Muscle of back (tissue), 11 donors: ENCODE results near the gene CAP2. TPM values are rescaled to one million over a fixed set of nuclear protein-coding genes. Genes with fewer than 3 reads are reported as not detected.
A peak's percentile ranks its signal among the peaks of the same experiment; 100 is the strongest.
"Not testable (repeated sequence)": the region's sequence is repeated elsewhere in the genome, so short reads cannot be mapped to it uniquely, and the experiment has no call there.

Source experiments
- DNase-seq, 3 donors: peaks; one replicate each; pipeline versions ENCODE4 v3.0.0 to v3.0.0-alpha.2; 2013
- polyA plus RNA-seq, 10 donors: library from polyadenylated mRNA; unstranded; fragments of 120-200 nt; gene quantifications; one replicate each; pipeline ENCODE4 v1.2.1, GENCODE V29; 2013; ENCODE audit not compliant: insufficient read length in 10 of 10

The CAP2 gene
- polyA plus RNA-seq, 10 donors, result 123 to 253 (median 166) TPM

DNA sequence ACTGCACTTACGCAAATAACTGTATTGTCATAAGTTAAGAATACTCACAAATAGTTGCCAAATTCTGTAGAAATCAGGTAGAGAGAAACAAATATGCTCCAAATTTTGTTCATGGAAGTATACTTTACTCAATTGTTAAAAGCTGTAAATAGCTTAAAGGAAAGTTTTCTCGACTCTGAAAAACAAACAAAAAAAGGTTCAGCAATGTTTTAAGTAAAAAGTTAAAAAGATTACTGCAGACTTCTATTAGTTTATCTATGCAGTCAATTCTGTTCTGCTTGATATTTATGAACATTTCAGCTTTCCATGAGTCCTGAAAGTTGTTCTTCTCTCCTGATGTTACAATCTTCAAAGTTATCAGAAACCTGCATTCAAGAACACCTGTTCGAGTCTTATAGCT lies 169.2 kb downstream of the CAP2 start:
- no peak for DNase-seq

DNA sequence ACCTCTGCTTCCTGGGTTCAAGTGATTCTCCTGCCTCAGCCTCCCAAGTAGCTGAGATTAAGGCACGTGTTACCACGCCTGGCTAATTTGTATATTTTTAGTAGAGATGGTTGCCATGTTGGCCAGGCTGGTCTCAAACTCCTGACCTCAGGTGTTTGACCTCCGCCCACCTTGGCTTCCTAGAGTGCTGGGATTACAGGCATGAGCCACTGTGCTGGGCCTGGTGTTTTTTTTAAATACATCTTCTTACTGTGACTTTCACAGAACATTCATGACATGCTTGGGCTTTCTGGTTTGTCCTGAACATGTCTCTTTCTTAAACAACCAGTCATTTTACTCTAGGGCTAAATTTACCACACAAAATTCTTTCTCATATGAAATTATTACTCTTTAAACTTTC lies 172.0 kb downstream of the CAP2 start:
- no peak for DNase-seq

DNA sequence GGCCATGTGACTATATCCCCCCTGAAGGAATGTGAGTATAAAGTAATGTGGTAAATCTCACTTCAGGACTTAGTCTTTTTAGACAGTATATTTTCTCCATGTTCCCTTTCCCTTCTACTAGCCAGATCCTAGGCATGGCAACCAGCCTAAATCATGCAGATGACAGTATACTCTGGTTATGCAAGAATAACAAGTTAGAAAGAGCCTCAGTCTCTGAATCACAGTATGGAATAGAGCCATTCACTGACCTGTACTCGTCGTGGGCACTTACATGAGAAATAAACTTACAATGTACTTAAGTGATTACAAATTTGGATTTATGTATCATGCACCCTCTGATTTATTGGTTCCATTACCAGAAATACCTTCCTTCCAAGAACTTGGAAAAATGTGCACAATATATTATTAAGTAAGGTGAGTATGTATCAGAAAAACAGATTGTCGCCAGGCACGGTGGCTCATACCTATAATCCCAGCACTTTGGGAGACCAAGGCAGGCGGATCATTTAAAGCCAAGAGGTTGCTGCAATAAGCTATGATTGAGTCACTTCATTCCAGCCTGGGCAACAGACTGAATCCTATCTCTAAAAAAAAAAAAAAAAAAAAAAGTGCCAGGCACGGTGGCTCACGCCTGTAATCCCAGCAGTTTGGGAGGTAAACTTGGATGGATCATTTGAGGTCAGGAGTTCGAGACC lies 181.6 kb downstream of the CAP2 start:
- no peak for DNase-seq

DNA sequence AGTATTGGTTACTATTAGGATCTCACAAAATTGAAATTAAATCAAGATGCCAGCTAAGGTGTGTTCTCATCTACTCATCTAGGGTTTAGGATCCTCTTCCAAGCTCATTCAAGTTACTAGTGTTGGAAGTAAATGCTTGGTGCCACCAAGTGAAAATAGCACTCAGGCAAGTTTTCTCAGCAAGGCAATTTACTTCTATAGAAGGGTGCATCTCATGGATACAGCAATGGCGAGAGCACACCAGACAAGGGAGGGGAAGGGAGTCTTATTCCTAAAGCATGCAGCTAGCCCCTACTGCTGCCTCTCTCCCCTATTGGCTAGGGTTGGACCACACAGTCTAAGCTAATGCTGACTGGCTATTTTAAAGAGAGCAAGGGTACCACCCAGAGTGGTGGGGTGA lies 183.7 kb downstream of the CAP2 start:
- DNase-seq, result no peak

DNA sequence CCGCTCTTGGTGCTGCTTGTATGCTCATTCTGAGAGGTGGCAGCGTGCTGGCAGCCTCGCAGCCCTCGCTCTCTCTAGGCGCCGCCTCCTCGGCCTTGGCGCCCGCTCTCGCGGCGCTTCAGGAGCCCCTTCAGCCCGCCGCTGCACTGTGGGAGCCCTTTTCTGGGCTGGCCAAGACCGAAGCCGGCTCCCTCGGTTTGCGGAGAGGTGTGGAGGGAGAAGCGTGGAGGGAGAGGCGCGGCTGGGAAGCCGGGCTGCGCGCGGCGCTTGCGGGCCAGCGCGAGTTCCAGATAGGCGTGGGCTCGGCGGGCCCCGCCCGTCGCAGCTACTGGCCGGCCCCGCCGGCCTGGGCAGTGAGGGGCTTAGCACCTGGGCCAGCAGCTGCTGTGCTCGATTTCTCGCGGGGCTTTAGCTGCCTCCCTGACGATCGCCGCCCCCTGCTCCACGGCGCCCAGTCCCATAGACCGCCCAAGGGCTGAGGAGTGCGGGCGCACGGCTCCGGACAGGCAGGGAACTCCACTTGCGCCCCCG lies 187.2 kb downstream of the CAP2 start:
- peak; percentile 30 to 64 (median 53) for DNase-seq

DNA sequence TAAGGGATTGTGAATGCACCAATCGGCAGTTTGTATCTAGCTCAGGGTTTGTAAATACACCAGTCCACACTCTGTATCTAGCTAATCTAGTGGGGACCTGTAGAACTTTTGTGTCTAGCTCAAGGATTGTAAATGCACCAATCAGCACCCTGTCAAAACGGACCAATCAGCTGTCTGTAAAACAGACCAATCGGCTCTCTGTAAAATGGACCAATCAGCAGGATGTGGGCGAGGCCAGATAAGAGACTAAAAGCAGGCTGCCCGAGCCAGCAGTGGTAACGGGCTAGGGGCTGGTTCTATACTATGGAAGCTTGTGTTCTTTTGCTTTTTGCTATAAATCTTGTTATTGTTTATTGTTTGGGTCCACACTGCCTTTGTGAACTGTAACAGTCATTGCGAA lies 187.9 kb downstream of the CAP2 start:
- not testable (repeated sequence) for DNase-seq

DNA sequence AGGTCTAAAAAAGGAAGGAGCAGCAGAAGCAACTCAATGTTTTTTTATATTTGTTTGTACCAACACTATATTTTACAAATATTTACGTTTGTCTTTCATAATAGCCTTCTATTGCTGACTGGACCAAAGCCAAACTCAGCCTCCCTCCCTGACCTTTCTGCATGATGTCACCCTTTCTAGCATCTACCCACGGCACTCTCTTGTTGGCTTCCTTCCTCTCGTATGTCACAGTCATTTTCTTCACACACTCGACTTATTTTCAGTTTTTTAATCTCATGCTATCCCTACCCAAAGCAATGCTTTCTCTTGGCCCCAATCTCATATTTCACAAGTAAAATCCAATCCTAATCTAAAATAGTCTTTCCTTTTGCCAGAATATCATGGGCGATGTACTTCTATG lies 190.4 kb downstream of the CAP2 start:
- peak in 1 of 3 donors; percentile 10 for DNase-seq

DNA sequence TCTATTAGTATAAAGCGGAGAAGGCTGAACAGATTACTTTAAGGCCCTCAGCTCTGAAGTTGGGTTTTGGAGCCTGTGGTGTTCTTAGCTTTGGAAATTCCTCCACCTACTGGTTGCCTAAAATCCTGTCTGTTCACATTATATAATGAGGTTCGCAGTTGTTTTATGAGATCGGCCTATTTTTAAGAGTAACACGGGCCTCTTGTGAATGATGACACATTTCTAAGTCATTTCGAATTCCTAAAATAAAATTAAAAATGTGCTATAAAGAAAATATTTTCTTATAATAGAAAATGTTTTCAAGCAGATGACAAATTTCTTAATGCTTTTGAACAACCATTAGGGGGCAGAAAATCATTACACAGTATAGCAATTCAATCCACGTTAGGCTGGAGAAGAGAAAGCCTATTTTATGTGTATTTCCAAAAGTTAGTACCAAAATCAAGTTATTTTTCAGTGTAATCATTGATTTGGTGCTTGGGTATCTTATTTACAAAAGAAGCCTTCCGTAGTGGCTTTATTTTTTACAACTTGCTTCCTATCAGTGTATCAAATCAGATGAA lies 190.9 kb downstream of the CAP2 start:
- peak; percentile 78 to 88 (median 79) for DNase-seq

DNA sequence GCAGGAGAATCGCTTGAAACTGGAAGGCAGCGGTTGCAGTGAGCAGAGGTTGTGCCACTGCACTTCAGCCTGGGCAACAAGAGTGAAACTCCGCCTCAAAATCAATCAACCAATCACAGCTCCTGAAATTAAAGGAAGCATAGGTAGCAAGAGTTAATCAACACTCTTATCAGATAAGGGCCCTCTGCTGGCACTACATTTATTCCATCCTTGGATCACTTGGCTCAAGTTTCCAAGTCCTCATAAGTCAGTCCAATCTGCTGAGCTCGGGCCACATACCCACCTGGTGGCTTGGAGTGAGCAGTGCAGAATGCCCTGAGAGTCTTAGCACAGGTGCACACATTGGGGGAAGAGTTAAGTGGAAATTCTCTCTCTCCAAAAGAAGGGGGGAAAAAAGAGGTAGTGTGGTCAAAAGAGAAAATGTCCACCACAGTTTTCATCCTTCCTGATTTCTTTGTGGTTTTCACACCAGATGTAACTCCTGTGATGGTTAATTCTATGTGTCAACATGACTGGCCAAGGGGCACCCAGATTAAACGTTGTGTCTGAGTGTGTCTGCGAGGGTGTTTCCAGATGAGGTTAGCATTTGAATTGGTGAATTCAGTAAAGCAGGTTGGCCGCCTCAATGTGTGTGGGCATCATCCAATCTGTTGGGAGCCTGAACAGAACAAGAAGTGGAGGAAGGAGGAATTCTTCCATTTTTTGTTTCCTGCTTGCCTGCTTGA lies 192.5 kb downstream of the CAP2 start:
- no peak for DNase-seq

DNA sequence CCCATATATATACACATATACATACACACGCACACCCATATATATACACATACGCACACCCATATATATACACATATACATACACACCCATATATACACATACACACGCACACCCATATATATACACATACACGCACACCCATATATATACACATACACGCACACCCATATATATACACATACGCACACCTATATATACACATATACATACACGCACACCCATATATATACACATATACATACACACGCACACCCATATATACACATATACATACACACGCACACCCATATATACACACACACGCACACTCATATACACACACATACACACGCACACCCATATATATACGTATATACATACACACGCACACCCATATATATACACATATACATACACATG lies 193.2 kb downstream of the CAP2 start:
- not testable (repeated sequence) for DNase-seq

DNA sequence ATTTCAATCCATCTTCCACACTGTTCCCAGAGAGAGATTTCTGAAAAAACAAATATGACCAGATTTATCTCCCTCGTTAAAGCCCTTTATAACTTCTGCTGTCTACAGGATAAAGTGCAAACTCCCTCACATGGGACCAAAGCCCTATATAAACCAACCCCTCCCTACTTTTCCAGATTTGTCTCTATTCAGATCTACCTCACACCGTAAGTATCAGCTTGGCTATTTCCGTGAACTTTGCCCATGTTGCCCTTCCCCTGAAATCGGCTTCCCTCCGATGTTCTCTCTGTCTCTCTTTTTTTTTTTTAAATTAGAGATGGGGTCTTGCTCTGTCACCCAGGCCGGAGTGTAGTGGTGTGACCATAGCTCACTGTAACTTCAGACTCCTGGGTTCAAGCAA lies 194.6 kb downstream of the CAP2 start:
- DNase-seq, result no peak

DNA sequence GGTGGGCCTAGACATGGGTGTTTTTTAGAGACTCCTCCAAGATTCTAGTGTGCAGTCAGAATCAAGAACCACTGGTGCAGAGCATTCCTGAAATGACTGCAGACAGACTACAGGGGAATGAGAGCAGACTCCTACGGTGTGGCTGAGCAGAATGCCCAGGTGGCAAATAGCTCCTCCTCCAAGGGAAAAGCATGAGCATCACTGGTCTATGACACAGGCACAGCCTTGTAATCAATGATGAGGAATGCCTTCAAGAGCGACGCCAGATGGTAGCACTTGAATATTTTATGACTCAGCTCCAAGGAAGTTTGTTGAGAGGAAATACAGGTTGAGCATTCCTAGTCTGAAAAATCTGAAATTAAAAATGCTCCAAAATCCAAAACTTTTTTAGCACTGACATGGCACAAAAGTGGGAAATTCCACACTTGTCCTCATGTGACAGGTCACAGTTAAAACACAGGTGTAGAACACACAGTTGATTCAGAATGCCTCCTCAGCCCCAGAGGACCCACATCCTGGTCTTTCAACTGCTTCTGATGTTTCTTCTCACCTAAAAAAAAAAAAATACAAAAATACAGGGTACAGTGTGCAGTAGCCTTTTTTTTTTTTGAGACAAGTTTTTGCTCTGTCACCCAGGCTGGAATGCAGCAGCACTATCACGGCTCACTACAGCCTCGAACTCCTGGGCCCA lies 196.2 kb downstream of the CAP2 start:
- peak in 1 of 3 donors; percentile 56 for DNase-seq

DNA sequence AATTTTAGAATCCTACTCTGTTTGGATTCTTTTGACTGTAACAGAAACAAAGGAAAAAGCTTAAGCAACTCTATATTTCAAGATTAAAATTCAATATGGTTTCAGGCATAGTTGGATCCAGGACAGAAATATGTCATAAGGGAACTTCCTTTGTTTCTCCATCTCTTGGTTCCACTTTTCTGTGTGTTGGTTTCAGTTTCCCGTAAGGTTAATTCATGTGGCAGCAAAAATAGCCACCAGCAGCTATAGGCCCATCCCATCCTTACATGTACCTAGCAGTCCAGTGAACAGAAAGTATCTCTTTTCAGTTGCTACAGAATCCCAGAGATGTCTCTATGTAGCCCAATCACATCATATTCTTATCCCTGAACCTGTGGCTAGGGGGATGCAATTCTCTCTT lies 197.9 kb downstream of the CAP2 start:
- DNase-seq, result no peak

DNA sequence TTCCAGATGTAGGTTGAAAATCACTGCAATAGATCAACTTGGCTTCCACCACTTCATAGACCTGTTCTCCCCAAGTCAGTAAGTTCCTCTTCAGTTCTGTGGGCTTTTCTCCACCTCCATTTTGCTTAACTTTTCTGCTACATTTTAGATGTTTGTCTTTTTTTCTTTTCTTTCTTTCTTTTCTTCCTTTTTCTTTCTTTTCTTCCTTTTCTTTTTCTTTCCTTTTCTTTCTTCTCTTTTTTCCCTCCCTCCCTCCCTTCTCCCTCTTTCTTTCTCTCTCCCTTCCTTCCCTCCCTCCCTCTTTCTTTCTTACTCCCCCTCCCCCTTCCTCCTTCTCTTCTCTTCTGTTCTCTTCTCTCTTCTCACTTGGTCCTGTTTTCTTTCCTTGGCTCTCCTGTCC lies 199.9 kb downstream of the CAP2 start:
- DNase-seq, result no peak

DNA sequence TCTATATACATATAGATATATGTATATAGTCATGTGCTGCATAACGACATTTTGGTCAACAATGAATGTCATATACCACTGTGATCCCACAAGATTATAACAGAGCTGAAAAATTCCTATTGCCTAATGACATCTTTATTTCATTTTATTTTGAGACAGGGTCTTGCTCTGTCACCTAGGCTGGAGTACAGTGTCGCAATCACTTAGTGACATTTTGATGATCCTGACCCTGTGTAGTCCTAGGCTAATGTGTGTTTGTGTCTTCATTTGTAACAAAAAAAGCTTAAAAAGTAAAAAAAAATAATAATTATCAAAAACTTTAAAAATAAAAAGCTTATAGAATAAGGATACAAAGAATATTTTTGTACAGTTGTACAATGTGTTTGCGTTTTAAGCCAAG lies 202.7 kb downstream of the CAP2 start:
- DNase-seq, result no peak

DNA sequence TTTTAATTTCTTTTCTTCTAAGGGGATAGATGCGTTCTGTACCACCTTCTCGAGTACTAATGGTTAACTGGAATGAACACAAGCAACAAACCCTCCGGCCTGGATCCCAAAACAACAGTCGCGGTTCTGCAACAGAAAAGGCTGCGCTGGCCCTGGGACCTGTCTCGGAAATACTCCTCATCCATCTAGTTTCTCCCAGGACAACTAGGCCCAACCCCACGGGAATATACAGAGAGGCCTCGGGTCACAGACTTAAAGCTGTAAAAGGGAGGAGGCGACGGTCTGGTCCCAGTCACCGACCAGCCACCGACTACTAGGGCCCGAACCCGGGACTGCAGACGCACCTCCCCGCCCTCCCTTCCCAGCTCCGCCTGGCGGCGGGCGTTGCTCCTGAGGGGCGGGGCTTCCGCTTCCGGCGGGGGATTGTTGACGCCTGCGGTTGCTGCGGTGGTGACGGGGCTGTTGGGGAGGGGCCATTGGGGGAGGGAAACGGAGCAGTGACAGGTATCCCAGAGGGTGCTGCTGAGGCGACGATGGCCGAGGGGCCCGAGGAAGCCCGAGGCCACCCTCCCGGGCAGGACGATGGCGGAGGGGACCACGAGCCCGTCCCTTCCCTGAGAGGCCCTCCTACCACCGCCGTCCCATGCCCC lies 206.6 kb downstream of the CAP2 start, which contains the start of gene FAM8A1:
FAM8A1 (plus strand) TSS at position 426 of the 650 bp plus-strand sequence; CDS start at position 534, 108 bp downstream.
- peak; percentile 93 to 98 (median 96) for DNase-seq

DNA sequence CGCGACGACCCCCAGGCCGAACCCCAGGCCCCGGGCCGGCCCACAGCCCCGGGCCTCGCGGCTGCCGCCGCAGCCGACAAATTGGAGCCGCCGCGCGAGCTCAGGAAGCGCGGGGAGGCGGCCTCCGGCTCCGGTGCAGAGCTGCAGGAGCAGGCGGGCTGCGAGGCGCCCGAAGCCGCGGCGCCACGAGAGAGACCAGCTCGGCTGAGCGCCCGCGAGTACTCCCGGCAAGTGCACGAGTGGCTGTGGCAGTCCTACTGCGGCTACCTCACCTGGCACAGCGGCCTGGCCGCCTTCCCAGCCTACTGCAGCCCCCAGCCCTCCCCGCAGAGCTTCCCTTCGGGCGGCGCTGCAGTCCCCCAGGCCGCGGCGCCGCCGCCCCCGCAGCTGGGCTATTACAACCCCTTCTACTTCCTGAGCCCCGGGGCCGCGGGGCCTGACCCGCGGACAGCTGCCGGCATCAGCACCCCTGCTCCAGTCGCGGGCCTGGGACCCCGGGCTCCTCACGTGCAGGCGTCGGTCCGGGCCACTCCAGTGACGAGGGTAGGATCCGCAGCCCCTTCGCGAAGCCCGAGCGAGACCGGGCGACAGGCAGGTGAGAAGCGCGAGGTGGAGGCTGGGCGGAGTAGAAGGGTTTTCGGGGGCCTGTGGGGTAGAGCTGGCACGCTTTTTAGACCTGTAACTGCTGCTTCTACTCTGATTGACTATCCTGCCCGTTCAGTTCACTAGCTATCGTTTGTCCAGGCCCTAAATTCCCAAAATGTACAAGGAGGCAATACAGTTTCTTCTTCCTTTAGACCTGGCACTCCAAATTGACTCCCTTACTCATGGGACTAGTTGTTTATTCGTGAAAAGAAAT lies 207.4 kb downstream of the CAP2 start:
- peak; percentile 20 to 88 (median 60) for DNase-seq

DNA sequence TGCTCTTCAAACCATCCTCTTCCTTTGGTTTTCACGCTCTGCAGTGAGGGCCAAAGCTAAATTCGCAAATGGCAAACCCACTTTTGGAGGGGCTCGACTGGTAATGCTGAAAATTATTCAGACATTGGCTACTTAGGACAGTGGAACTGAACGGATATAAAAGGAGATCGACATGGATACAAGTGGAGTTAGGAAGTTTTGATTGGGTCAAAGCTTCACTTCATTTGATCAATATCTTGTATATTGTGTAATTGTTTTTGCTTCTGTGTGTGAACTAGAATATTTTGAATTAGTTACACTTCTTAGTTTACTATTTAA lies 207.9 kb downstream of the CAP2 start:
- peak in 2 of 3 donors; percentile 9 to 19 for DNase-seq

DNA sequence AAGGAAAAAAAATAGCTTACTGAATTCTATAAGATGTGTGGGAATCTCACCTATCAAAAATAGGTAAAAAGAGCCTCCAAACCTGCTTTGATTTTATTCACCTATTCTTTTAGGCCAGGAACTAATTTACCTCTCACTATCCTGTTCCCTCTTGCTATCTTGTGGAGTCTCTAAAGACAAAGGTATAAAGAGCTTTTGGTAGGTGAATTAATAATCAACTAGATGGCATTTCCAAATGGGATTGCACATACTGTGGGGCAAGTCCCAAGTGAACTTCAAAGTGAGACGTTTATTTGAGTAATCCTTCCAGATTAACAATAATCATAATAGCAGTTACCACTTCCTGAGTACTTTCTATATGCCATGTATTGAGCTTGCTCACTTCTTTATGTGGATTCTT lies 209.5 kb downstream of the CAP2 start:
- DNase-seq, result no peak

DNA sequence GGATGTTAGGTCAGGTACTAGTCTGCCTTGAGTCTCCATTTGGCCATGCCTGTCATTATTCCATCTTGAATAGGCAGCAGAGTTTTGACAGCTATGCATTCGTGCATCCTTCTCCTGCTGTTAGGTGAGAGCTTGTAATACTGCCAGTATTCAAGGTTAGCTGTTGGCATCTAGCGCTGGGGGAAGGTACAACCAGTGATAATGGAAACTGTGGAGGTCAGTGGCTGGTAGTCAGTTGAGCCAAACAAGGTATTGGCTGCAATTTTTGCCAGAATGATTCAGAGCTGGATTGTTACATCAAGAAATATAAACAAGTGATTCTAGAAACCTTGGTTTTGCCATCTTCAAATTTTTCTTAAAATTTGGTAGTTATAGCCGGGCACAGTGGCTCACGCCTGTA lies 213.2 kb downstream of the CAP2 start:
- no peak for DNase-seq
